ENCODE data around the gene AKAP9.
"Not testable (repeated sequence)": the region's sequence is repeated elsewhere in the genome, so short reads cannot be mapped to it uniquely, and the experiment has no call there.

Gene AKAP9

GRCh38 chr7:91947948-91948347 is 7.3 kb downstream of the AKAP9 start:
- no peak for DNase-seq

- no peak for DNase-seq
These were observed 8.8 kb downstream of the AKAP9 start for GRCh38 chr7:91949221-91950009.

- no peak for DNase-seq
These were observed 13.0 kb downstream of the AKAP9 start for GRCh38 chr7:91953618-91954017.

GRCh38 chr7:91956464-91956863 is 15.8 kb downstream of the AKAP9 start:
- not testable (repeated sequence) for DNase-seq

GRCh38 chr7:91957232-91957631 is 16.6 kb downstream of the AKAP9 start:
- DNase-seq = no peak

GRCh38 chr7:91957823-91958222 is 17.2 kb downstream of the AKAP9 start:
- no peak for DNase-seq

- no peak for DNase-seq
These were observed 18.4 kb downstream of the AKAP9 start for GRCh38 chr7:91959023-91959422.

- no peak for DNase-seq
These were observed 21.2 kb downstream of the AKAP9 start for GRCh38 chr7:91961816-91962215.

GRCh38 chr7:91962419-91962818 is 21.8 kb downstream of the AKAP9 start:
- no peak for DNase-seq

GRCh38 chr7:91967513-91967912 is 26.9 kb downstream of the AKAP9 start:
- DNase-seq = not testable (repeated sequence)

- DNase-seq = no peak
These were observed 33.0 kb downstream of the AKAP9 start for GRCh38 chr7:91973639-91974038.

GRCh38 chr7:91974066-91974465 is 33.4 kb downstream of the AKAP9 start:
- no peak for DNase-seq

- no peak for DNase-seq
These were observed 36.1 kb downstream of the AKAP9 start for GRCh38 chr7:91976743-91977142.

GRCh38 chr7:91979590-91979989 is 38.9 kb downstream of the AKAP9 start:
- DNase-seq = no peak

GRCh38 chr7:91982352-91982751 is 41.7 kb downstream of the AKAP9 start:
- not testable (repeated sequence) for DNase-seq

GRCh38 chr7:91988213-91988612 is 47.6 kb downstream of the AKAP9 start:
- no peak for DNase-seq

- DNase-seq = no peak
These were observed 53.3 kb downstream of the AKAP9 start for GRCh38 chr7:91993976-91994375.

GRCh38 chr7:91995391-91996105 is 54.9 kb downstream of the AKAP9 start:
- DNase-seq = no peak

GRCh38 chr7:91999631-92000565 is 59.2 kb downstream of the AKAP9 start:
- no peak for DNase-seq

- DNase-seq = no peak
These were observed 62.1 kb downstream of the AKAP9 start for GRCh38 chr7:92002720-92003119.

GRCh38 chr7:92006046-92006445 is 65.4 kb downstream of the AKAP9 start:
- no peak for DNase-seq

- DNase-seq = no peak
These were observed 69.6 kb downstream of the AKAP9 start for GRCh38 chr7:92010215-92010614.

- no peak for DNase-seq
These were observed 72.9 kb downstream of the AKAP9 start for GRCh38 chr7:92013611-92014010.

Data from stimulated activated naive CD4-positive, alpha-beta T cell (primary cell).